DND-41 (cell line): ENCODE measurements around the gene IGF2BP3.

ENCODE experiments used
- ATAC-seq: fragments of 200-7000 bp; cut with Tn5 transposase; 3 replicates; pipeline ENCODE4 v1.9.1; 2021; ENCODE audit warnings: low read depth; ENCODE audit not compliant: insufficient read depth
- DNase-seq: peaks from one replicate; pipeline ENCODE4 v3.0.0-alpha.2; 2020
- H2AFZ ChIP-seq: 2 replicates; pipeline ENCODE4 v1.6.0; 2012; ENCODE audit warnings: low read depth, low read length
- H3K27ac ChIP-seq: 2 replicates; pipeline ENCODE4 v1.5.1; 2012; ENCODE audit warnings: low read length, inconsistent platforms
- H3K27me3 ChIP-seq: fragments of 200-600 bp; sonication (generic); 2 replicates; pipeline ENCODE4 v1.6.0; 2012; ENCODE audit warnings: low read length, mild to moderate bottlenecking, inconsistent platforms; ENCODE audit not compliant: insufficient read depth, poor library complexity
- H3K36me3 ChIP-seq: 2 replicates; pipeline ENCODE4 v1.5.1; 2012; ENCODE audit warnings: low read length, inconsistent platforms; ENCODE audit not compliant: insufficient read depth
- H3K4me1 ChIP-seq: 2 replicates; pipeline ENCODE4 v1.5.1; 2012; ENCODE audit warnings: mild to moderate bottlenecking, low read length; ENCODE audit not compliant: insufficient read depth
- H3K4me2 ChIP-seq: 2 replicates; pipeline ENCODE4 v1.6.0; 2012; ENCODE audit warnings: mild to moderate bottlenecking, moderate library complexity, low read length, inconsistent platforms; ENCODE audit not compliant: insufficient read depth
- H3K4me3 ChIP-seq, 2 experiments: fragments of 200-600 bp in 1 of 2; shearing (Covaris generic) in 1 of 2; 2 replicates each; pipeline ENCODE4 v1.5.1; 2012 to 2016; ENCODE audit warnings: inconsistent platforms in 2 of 2, low read length in 2 of 2, mild to moderate bottlenecking in 2 of 2, low read depth in 1 of 2, moderate library complexity in 1 of 2
- H3K79me2 ChIP-seq: 2 replicates; pipeline ENCODE4 v1.6.0; 2012; ENCODE audit warnings: low read length, inconsistent platforms; ENCODE audit not compliant: insufficient read depth
- H3K9ac ChIP-seq: 2 replicates; pipeline ENCODE4 v1.6.0; 2012; ENCODE audit warnings: low read depth, mild to moderate bottlenecking, inconsistent platforms, low read length, moderate library complexity
- H3K9me3 ChIP-seq: 2 replicates; pipeline ENCODE4 v1.5.1; 2012; ENCODE audit warnings: low read length, moderate library complexity, mild to moderate bottlenecking, inconsistent platforms; ENCODE audit not compliant: insufficient read depth, severe bottlenecking
- H4K20me1 ChIP-seq: 2 replicates; pipeline ENCODE4 v1.6.0; 2012; ENCODE audit warnings: low read length; ENCODE audit not compliant: insufficient read depth
- EZH2 ChIP-seq: IDR thresholded peaks from 3 replicates; pipeline ENCODE4 v1.6.1; 2012; ENCODE audit warnings: borderline replicate concordance, low read depth, mild to moderate bottlenecking, moderate library complexity, low read length, inconsistent platforms; ENCODE audit not compliant: severe bottlenecking
- TF ChIP-seq, protein P1 (sequence below): IDR thresholded peaks from 2 replicates; pipeline ENCODE4 v1.5.1; 2012; ENCODE audit warnings: borderline replicate concordance, low read length, moderate library complexity, mild to moderate bottlenecking; ENCODE audit not compliant: poor library complexity, severe bottlenecking; ENCODE audit errors: extremely low read depth

The IGF2BP3 gene

DNA sequence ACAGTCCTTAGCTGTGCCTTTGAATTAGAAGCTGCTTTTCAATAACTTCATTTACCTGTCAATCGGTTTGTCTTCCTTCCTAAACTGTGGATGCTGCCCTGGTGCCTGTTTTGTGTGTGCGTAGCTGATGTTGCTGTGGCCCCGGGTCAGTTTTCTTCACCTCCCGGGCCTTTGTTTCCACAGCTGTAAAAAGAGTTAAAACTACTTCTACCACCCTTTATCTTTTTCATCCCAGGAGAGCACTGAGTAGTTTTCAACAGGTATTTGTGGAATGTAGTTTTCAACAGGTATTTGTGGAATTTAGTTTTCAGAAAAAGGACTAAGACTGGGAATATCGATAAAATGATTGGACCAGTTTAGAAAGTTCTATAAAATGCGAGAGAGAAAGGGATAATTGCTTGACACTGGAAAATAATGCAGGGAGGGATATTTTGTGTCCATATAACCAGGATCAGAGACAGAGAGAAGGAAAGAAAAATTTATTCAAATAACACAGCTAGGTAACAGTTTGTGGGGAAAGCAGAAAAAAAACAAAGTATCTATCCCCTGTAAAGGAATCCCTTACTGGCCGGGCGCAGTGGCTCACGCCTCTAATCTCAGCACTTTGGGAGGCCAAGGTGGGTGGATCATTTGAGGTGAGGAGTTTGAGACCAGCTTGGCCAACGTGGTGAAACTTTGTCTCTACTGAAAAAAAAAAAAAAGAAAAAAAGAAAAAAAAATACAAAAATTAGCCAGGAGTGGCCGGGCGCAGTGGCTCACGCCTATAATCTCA lies 15.9 kb upstream of the IGF2BP3 start:
- Histone ChIP-seq H2AFZ (no peak overlapping the region), H3K27ac (no peak overlapping the region), H3K4me2 (no peak overlapping the region), H3K9me3 (no peaks in the 10 kb centered on the region), H4K20me1 (no peaks in the 10 kb centered on the region), H3K4me3 (no peak overlapping the region), H3K27me3 (no peaks in the 10 kb centered on the region), H3K4me1 (no peaks in the 10 kb centered on the region), H3K36me3 (no peaks in the 10 kb centered on the region), H3K9ac (no peak overlapping the region), H3K79me2 (no peaks in the 10 kb centered on the region)
- TF ChIP-seq, protein P1, sequence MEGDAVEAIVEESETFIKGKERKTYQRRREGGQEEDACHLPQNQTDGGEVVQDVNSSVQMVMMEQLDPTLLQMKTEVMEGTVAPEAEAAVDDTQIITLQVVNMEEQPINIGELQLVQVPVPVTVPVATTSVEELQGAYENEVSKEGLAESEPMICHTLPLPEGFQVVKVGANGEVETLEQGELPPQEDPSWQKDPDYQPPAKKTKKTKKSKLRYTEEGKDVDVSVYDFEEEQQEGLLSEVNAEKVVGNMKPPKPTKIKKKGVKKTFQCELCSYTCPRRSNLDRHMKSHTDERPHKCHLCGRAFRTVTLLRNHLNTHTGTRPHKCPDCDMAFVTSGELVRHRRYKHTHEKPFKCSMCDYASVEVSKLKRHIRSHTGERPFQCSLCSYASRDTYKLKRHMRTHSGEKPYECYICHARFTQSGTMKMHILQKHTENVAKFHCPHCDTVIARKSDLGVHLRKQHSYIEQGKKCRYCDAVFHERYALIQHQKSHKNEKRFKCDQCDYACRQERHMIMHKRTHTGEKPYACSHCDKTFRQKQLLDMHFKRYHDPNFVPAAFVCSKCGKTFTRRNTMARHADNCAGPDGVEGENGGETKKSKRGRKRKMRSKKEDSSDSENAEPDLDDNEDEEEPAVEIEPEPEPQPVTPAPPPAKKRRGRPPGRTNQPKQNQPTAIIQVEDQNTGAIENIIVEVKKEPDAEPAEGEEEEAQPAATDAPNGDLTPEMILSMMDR = no peak
- no peak for TF ChIP-seq EZH2
- ATAC-seq (no peak), DNase-seq (no peak)

DNA sequence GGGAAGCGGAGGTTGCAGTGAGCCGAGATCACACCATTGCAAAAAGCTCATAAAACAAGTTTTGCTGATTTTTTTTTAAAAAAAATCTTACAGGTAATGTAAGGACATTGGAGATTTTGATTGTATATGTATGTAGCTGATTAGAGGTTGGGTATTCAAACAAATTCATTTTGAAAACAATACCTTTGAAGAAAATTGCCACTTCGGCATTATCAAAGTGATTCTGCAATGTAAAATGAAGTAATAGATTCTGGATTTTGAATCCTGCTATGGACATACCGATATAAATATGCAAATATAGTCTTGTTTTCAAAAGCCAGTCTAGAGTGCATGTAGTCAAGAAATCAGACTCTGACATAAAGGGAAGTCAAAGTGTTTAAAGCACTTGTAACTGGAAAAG lies 12.4 kb upstream of the IGF2BP3 start:
- no peaks in the 10 kb centered on the region for H3K36me3 ChIP-seq
- no peaks in the 10 kb centered on the region for H3K27me3 ChIP-seq
- ATAC-seq = no peak
- no peaks in the 10 kb centered on the region for H3K79me2 ChIP-seq
- H3K9ac ChIP-seq = no peak overlapping the region
- DNase-seq = no peak
- no peak overlapping the region for H2AFZ ChIP-seq
- no peaks in the 10 kb centered on the region for H3K4me1 ChIP-seq
- H3K4me2 ChIP-seq = no peak overlapping the region
- H3K27ac ChIP-seq = no peak overlapping the region
- H3K4me3 ChIP-seq = no peak overlapping the region
- TF ChIP-seq, protein P1 = no peak
- TF ChIP-seq EZH2 = no peak
- H4K20me1 ChIP-seq = no peaks in the 10 kb centered on the region
- no peaks in the 10 kb centered on the region for H3K9me3 ChIP-seq

DNA sequence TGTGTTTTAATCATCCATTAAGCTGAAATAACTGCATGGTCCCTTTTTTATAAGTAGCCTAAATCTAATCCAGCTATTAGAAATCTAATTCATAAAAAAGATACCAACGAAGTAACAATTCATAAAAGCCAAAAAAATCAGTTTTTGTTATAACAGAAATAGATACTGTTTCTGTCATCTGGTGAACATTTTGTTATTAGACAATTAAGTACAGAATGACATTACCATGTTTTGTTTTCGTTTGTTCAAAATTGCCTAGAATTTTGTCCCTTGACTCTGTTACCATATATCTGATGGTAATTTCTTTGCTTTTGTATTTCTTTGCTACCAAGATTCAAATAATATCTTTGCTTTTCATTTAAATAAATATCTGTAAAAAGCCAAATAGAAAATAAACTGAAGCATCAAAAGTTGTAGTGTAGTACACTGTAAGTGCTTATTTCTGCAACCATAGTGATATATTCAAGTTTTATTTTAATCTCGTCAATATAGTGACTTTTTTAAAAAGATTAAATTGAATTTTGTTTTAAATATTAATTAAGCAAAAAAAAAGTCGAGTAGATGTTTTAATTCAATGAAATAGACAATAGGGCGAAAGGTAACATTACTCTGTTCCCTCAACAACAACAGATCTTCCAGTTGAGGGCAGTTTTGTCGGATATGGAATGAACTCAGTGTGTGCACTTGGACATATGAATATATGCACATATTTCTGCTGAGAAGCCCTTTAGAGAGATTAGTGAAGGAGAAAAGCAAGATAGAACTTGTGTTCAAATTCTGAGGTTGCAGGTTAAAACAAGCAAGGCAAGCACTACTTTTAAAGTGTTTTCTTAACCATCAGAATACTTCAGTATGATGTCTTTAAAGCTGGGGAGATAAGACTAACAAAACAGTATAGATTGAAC lies 7.9 kb upstream of the IGF2BP3 start:
- no peak overlapping the region for H3K27ac ChIP-seq
- no peak for DNase-seq
- H4K20me1 ChIP-seq = no peaks in the 10 kb centered on the region
- no peaks in the 10 kb centered on the region for H3K36me3 ChIP-seq
- H3K79me2 ChIP-seq = no peaks in the 10 kb centered on the region
- H2AFZ ChIP-seq = no peak overlapping the region
- TF ChIP-seq EZH2 = no peak
- TF ChIP-seq, protein P1 = no peak
- no peaks in the 10 kb centered on the region for H3K4me1 ChIP-seq
- H3K4me3 ChIP-seq = no peak overlapping the region
- no peak for ATAC-seq
- no peaks in the 10 kb centered on the region for H3K9me3 ChIP-seq
- peaks cover 10% of the 10 kb centered on the region for H3K27me3 ChIP-seq
- H3K4me2 ChIP-seq = no peak overlapping the region
- no peak overlapping the region for H3K9ac ChIP-seq
